Ecto neural progenitor cell (in vitro differentiated cells): ENCODE measurements around the gene P2RY10.
"Not testable (repeated sequence)": the region's sequence is repeated elsewhere in the genome, so short reads cannot be mapped to it uniquely, and the experiment has no call there.

Experiments
- DNase-seq: peaks from one replicate; pipeline ENCODE4 v3.0.0-alpha.2; 2018; ENCODE audit warnings: low spot score

The P2RY10 gene, protein sequence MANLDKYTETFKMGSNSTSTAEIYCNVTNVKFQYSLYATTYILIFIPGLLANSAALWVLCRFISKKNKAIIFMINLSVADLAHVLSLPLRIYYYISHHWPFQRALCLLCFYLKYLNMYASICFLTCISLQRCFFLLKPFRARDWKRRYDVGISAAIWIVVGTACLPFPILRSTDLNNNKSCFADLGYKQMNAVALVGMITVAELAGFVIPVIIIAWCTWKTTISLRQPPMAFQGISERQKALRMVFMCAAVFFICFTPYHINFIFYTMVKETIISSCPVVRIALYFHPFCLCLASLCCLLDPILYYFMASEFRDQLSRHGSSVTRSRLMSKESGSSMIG

DNA sequence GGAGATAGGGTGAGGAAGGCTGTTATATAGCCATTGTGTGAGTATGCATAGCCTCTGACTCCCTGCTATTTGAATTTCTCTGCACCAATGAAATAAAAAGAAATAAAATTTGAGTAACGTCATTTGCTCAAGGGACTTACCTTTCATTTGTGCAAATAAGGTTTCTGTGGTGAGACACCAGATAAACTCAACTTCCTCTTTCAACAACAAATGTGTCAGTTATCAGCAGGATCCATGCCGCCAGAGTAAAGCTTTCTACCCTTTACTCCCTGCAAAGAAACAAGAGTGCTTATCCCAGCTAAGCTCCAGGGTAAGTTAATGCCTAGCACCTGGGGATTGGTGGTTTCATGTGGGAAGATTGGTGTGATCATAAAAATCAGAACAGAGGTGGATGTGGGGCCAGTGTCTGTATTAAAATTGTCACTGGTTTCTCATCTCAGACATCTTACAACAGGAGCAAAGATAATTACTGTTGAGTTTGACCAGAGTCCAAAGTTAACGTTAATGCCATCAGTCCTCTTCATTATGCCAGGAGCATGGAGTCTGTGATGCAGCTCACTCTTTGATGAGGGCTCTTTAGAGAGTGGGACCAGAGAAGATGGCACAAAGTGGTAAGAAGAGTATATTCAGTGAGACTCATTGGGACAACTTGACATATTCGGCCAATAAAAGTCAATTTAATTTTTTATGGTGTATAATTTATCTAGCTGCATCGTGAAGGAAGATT is at the start of gene P2RY10:
P2RY10 (plus strand) TSS at position 206 of the 727 bp plus-strand sequence. CDS start 15,130 bp downstream, outside the sequence.
- no peak for DNase-seq

DNA sequence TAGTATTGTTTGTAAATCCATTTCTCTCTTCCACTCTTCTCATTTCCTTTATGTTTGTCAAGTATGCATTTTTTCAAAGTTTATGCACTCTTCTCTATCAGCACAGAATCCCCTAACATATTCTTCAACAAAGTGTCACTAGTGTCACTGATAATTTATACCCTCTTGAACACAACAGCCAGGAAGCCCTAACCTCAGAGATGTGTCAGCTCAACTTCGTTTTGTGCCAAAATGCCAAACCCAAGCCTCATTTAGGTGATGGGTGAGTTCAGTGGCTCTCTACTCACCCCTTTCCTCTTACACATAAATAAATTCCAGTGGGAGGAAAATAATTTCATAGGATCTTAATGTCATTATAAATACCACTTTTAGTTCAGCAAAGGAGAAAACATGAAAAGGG is 22.4 kb upstream of the P2RY10 start:
- no peak for DNase-seq

DNA sequence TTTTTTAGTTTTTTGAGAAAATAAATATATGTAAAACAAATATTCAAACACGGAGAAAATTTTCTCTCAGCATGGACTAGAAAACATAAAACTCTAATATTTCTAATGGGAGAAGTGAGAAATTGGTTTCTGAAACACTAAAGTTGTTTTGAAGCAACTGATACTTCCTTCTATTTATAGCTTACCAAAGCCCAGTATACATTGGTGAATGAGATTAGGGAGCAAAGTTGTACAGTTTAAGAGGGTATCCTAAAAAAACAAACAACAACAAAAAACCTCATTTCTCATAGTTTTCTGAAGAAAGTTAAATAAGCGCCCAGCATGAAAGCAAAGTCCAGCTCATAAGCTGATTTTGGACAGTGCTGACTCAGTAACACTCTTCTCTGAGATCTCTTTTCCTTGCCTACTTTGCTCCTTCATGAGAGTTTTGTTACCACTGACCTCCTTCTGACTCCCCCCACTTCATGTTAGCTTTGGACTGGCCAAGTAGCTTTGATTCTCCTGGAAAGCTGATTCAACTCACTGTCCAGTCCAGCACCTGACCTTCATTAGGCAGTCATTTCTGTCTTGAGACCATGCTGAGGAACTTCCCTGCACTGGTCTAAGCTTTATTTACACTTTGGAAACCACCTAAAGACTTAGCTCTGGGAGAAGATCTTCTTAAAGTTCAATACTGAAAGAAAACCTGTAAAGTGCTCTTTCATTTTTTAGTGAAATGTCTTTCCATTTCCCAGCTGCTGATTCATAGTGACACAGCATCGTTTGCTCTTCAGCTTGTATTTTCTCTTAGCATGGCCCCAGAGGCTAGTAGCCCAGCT is 21.8 kb upstream of the P2RY10 start:
- DNase-seq, result no peak

DNA sequence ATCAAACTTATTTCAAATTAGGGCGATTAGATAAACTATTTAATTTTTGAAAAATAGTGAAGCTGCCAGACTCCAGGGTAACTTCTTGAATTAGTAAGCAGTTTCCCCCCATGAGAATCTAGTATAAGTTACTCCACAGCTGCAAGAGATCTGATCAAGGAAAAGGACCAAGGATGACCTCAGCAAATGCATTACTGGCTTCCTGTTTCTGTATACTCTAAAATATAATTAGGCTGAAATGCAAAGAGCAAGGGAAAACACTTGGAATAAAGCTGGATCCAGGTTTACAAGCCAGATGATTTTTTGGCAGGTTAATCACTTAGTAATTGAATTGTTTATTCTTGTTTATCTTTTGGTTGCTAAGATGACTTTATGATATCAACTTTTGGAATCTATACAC is 13.4 kb upstream of the P2RY10 start:
- no peak for DNase-seq

DNA sequence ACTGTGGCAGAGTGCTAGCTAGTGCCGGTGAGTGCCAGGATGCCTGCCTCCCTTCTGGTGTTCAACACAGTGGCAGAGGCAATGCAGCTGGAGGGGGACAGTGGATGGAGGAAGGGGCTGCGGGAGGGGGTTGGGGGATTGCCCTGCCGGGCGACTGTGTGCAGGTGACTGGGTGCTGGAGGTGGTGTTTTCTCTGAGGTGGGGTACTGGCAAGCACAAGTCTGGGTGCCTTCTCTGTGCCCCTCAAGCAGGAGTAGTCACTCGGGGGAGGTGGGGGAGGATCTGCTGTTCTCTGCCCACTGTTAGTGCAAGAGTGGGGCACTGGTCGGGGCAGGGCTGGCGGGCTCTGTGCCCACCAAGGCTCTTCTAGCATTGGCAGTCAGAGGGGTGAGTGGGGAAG is 10.3 kb upstream of the P2RY10 start:
- DNase-seq, result no peak

DNA sequence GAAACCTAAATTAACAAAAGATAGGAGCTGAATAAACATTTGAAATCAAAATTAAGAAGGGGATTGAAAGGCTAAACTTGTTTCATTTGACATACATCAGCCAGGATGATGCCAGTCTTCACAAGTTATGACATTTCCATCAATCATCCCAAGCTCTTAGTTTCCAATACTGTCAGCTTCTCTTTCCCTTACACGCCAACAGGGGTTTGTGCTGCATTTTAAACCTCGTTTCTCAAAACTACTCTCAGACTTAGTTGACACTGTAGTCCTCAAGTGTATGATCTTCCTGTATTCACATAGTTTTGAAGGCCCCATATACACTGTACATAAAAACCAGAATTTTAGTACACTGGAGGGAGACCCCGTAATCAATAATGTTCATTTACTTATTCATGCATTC is 840 bp upstream of the P2RY10 start:
- no peak for DNase-seq

DNA sequence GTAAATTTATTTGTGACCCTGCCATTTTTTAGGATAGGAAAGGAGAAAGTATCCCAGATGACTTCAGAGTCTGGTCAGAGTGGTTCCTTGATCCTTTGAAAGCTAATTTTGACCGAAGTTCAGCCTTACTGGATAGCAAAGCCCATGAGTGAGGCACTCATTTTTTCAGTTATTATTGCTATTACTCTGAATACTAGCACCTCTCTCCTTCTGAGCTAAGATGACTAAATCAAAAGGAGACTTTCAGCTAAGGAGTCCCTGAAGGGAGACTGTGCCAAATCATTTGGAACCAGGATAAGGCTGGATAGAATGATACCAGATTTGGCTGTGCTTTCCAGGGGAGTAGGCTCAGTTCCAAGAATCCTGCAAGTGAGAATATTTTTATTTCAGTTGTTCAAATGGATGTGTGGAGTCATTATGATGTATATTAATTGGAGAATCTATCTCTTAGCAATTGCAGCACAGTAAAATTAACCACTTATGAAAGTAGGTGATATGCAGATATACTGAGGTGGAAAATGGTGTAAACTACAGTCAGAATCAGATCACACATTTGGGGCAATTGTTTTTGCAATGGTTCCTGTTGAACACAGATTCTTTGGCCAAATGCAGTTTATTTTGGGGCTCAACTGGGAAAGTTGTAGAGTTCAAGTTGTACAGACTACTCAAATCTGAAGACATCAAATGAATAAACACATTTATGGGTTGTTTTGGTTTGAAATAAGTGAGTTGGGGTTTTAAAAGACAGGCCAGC is 1.2 kb downstream of the P2RY10 start:
- DNase-seq, result no peak

DNA sequence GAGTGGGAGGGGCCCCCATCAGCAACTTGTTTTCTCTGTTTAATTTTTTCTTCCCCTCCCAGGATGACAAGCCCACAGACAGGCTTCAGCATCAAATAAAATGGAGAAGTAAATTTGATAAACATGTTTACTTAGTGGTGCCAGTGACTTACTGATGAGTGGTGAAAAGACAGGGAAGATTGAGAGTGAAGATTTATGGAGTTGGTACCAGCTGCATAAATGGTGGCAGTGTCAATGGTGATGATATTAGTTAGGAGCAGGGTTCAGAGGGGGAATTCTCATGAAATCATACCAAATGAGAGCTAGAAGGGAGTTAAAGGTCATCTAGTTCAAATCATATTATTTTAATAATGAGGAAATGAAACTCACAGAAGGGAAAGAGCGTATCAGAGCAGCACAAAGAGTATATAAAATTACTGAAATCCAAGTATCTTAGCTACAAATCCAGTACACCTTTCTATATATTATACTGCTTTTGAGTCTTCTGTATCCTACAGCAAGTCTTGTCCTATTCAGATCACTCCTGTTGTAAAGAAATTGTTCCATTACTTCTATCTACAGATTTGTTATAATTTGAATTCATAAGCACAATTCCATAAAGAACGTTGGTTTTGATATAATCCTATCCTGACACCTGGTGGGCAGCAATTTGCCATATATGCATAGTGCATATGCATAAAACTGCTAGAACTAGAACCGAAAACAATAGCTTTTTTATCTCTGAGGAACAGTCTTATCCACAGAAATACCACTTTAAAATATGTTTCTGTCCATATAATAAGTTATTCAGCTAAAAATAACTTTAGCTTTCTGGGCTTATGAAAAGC is 5.0 kb downstream of the P2RY10 start:
- DNase-seq, result no peak

DNA sequence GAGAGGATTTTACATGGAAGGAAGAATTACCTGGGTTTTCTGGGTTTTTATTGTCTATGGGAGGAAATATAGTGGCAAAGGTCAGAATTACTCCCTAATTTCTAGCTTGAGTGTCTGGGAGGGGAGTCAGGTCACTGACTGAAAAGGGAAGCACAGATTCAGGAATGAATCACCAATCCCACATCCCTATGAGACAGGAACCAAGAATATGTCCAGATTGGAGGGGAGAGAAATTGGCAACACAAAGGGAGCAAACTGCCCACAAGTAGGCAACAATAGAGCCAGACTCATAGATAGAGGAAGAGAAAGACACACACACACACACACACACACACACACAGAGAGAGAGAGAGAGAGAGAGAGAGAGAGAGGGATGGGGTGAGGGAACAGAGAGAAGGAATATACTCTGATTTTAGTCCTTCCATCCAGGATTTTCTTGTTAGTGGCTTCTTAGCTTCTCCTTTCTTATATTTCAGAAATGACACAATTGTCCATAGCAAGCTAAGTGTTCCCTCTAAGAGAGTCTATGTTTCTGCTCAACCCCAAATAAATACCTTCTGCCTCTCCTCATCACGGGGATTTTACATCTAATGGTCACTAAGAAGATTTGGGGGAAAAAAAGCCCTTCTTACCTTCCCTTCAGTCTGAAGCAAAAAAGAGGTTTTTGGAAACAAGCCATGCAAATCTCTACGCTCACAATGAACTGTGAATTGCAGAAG is 12.0 kb downstream of the P2RY10 start:
- no peak for DNase-seq

DNA sequence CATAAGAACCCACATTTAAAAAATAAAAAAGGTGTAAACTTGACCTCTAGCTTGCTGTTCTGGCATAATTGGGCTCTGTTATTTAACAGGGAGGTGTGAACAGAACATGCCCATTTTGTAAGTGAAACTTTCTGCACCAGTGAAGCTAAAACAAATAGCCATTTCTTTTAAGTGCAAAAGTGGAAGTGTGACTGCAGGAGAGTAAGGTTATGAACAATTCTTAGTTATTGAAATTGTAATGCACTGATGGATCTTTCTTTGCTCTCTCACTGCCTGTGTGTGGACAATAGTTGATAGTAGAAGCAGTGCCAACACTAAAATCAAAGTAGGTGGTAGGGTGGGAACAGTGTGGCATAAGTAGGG is 12.6 kb downstream of the P2RY10 start:
- DNase-seq, result no peak

DNA sequence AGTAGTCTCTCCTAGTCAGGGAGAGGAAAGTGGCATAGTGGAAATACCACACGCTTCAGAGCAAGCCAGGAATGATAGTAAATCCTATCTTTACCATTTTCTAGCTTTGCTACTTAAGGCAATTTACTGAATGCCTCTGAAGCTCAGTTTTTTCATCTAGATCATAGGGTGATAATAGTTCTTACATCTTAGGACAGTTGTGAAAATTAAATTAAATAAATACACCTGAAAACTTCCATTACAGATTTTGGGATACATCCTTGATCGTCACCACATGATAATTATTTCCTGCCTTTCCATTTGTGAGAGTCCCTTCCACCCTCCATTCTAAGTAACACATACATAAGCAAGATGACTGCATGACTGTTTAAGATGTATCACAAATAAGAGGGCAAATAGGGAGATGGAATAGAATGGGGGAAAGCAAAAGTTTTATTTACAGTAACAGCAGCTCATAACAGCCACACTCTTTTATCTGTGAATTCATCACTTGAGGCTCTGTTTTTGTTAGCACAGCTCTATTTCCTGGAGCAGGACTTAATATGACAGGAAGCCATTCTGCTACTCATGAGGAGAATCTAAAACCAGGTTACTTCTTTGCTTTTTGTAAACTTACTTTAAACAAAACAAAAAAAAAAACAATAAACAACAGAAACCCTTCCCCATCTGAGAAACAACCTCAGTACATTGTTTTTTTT is 13.4 kb downstream of the P2RY10 start:
- no peak for DNase-seq

DNA sequence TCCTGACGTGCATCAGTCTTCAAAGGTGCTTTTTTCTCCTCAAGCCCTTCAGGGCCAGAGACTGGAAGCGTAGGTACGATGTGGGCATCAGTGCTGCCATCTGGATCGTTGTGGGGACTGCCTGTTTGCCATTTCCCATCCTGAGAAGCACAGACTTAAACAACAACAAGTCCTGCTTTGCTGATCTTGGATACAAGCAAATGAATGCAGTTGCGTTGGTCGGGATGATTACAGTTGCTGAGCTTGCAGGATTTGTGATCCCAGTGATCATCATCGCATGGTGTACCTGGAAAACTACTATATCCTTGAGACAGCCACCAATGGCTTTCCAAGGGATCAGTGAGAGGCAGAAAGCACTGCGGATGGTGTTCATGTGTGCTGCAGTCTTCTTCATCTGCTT is 15.7 kb downstream of the P2RY10 start:
- no peak for DNase-seq

DNA sequence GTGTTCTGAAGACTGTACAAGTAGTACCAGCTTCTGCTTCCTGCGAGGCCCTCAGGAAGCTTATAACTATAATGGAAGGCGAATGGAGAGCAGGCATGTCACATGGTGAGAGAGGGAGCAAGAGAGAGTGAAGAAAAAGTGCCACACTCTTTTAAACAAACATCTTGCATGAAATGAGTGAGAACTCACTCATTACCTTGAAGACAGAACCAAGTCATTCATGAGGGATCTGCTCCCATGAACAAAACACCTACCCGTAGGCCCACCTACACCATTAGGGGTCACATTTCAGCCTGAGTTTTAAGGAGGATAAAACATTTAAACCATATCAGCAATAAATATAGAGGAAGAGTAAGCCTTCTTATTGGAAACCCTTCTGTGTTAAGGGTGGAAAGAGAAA is 19.4 kb downstream of the P2RY10 start:
- no peak for DNase-seq

DNA sequence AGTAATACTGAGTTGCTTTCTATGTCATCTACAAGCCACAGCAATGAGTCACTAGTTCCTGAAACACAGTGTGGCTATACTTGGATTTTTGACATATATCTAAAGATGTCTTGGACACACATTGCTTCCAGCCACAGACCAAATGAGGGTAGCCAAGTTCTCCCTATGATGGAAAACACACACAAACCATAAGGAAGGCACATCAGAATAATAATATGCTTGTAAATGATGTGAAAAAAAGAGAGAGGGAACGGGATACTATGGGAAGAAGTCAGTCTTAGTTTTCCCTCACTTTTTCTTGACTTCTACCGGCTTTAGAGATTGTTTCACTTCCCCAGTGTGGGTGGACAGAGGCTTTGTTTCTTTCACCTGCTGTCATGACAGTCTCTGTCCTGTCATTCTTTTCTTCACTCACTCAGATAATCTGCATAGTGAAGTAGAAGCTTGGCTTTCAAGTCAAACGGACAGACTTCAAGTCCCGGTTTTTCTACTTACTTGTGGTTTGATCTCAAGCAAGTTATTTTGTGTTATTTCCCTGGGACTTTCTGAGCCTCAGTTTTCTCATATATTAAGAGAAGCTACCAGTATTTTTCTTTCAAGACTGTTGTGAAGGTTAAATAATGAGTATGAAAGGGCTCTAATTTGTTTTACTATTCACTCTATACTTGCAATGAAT is 34.7 kb downstream of the P2RY10 start:
- no peak for DNase-seq

DNA sequence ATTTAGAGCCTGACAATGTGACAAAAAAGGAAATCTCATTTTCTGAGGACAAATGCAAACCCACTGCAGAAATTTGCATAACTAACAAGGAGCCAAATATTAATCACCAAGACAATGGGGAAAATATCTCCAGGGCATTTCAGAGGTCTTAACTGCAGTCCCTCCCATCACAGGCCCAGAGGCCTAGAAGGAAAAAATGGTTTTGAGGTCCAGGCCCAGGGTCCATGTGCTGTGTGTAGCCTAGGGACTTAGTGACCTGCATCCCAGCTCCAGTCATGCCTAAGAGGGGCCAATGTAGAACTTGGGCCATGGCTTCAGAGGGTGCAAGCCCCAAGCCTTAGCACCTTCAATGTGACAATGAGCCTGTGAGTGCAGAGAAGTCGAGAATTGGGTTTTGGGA is 44.2 kb downstream of the P2RY10 start:
- DNase-seq, result no peak

DNA sequence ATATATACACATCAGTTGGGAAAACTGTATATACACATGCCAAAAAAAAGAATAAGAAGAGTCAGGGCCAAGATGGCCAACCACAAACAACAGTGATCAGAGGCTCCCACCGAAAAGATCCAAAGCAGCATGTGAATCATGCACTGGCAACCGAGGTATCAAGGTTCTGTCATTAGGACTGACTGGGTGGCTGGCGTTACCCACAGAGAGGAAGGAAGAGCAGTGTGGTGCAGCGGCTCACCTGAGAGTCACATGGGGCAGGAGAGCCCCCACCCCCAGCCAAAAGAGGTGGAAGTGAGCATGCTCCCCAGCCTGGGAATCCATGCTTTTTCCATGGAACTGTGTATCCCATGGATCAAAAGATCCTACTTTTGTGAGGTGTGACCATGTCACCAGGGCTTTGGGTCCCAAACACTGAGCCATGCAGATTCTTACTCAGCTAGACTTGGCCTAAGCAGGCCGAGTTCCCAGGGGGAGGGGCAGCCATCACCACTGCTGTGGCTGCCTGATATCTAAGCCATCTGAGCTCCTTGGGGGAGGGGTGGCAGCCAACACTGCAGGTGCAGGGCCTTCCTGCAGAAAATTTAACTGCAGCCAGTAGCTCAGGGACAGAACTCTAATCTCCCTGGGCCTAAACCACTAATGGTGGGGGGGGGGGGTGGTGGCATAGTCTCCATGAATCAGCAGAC is 52.8 kb downstream of the P2RY10 start:
- DNase-seq, result no peak

DNA sequence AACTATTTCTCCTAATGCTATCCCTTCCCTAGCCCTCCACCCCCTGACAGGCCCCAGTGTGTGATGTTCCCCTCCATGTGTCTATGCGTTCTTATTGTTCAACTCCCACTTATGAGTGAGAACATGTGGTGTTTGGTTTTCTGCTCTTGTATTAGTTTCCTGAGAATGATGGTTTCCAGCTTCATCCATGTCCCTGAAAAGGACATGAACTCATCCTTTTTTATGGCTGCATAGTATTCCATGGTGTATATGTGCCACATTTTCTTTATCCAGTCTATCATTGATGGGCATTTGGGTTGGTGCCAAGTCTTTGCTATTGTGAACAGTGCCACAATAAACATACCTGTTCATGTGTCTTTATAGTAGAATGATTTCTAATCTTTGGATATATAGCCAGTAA is 62.3 kb downstream of the P2RY10 start:
- not testable (repeated sequence) for DNase-seq
